CD14-positive monocyte (primary cell): Measurements from ENCODE around the gene PDE4C. TPM values are rescaled to one million over a fixed set of nuclear protein-coding genes. Genes with fewer than 3 reads are reported as not detected.

Source experiments
- DNase-seq, 3 donors: peaks; one replicate each; pipeline ENCODE4 v3.0.0-alpha.2; 2011 to 2022
- H2AFZ ChIP-seq: 2 replicates; pipeline ENCODE4 v1.6.0; 2012; ENCODE audit warnings: mild to moderate bottlenecking, low read depth, low read length, inconsistent platforms; ENCODE audit not compliant: insufficient read depth, poor library complexity, severe bottlenecking
- H3K27ac ChIP-seq, 2 donors: 1 replicate in 1 of 2; 2 replicates in 1 of 2; pipeline ENCODE4 v1.5.1; 2012 to 2013; ENCODE audit warnings: low read length in 2 of 2, control low read depth in 1 of 2, inconsistent platforms in 1 of 2, low read depth in 1 of 2, mild to moderate bottlenecking in 1 of 2
- H3K27me3 ChIP-seq, 2 donors: one replicate each; pipeline versions ENCODE4 v1.6.0 to v1.6.1; 2011 to 2013; ENCODE audit warnings: low read length in 2 of 2; ENCODE audit not compliant: control insufficient read depth in 2 of 2, insufficient read depth in 2 of 2
- H3K36me3 ChIP-seq, 2 donors: replicated peaks in 1 of 2; 1 replicate in 1 of 2; 2 replicates in 1 of 2; pipeline versions ENCODE4 v1.5.1 to v1.6.1; 2012 to 2013; ENCODE audit warnings: low read length in 2 of 2, control low read depth in 1 of 2, inconsistent platforms in 1 of 2, mild to moderate bottlenecking in 1 of 2; ENCODE audit not compliant: insufficient read depth in 2 of 2, control insufficient read depth in 1 of 2
- H3K4me1 ChIP-seq, 2 donors: 1 replicate in 1 of 2; 2 replicates in 1 of 2; pipeline versions ENCODE4 v1.5.1 to v1.6.1; 2012 to 2013; ENCODE audit warnings: low read length in 2 of 2, control low read depth in 1 of 2, inconsistent platforms in 1 of 2, mild to moderate bottlenecking in 1 of 2, moderate library complexity in 1 of 2; ENCODE audit not compliant: insufficient read depth in 2 of 2, control insufficient read depth in 1 of 2
- H3K4me2 ChIP-seq: replicated peaks from 2 replicates; pipeline ENCODE3; 2012; ENCODE audit warnings: low read length, moderate library complexity, mild to moderate bottlenecking; ENCODE audit not compliant: poor library complexity, severe bottlenecking; ENCODE audit errors: extremely low read depth
- H3K4me3 ChIP-seq, 3 experiments: fragments of 200-600 bp in 1 of 3; sonication (generic) in 1 of 3; replicated peaks in 1 of 3; 1 replicate in 2 of 3; 2 replicates in 1 of 3; pipeline ENCODE4 v1.5.1; 2011 to 2013; ENCODE audit warnings: low read length in 3 of 3, mild to moderate bottlenecking in 3 of 3, control low read depth in 2 of 3, low read depth in 2 of 3, inconsistent platforms in 1 of 3, moderate library complexity in 1 of 3
- H3K79me2 ChIP-seq: 2 replicates; pipeline ENCODE4 v1.6.0; 2012; ENCODE audit warnings: mild to moderate bottlenecking, control low read depth, inconsistent platforms, low read length, moderate library complexity; ENCODE audit not compliant: insufficient read depth
- H3K9ac ChIP-seq: 2 replicates; pipeline ENCODE4 v1.6.0; 2017; ENCODE audit warnings: low read length, mild to moderate bottlenecking; ENCODE audit not compliant: insufficient read depth, poor library complexity, severe bottlenecking
- H3K9me3 ChIP-seq, 2 donors: replicated peaks in 1 of 2; 1 replicate in 1 of 2; 2 replicates in 1 of 2; pipeline versions ENCODE4 v1.5.1 to v1.6.1; 2012 to 2013; ENCODE audit warnings: low read length in 2 of 2, control low read depth in 1 of 2; ENCODE audit not compliant: control insufficient read depth in 1 of 2, insufficient read depth in 1 of 2
- H4K20me1 ChIP-seq: 2 replicates; pipeline ENCODE4 v1.6.0; 2012; ENCODE audit warnings: mild to moderate bottlenecking, low read length, control low read depth, moderate library complexity; ENCODE audit not compliant: insufficient read depth
- H3K27ac Mint-ChIP-seq, 7 donors: one replicate each; pipeline ENCODE4 v1.8.0; 2020; ENCODE audit warnings: mild to moderate bottlenecking in 7 of 7, mixed read lengths in 7 of 7, moderate library complexity in 6 of 7, inconsistent platforms in 2 of 7
- H3K27me3 Mint-ChIP-seq, 3 donors: one replicate each; pipeline ENCODE4 v1.8.0; 2021 to 2022; ENCODE audit warnings: low read depth in 3 of 3, mild to moderate bottlenecking in 3 of 3, mixed read lengths in 3 of 3, moderate library complexity in 3 of 3, inconsistent platforms in 1 of 3
- H3K36me3 Mint-ChIP-seq, 2 donors: one replicate each; pipeline ENCODE4 v1.8.0; 2020; ENCODE audit warnings: mixed read lengths in 2 of 2, inconsistent platforms in 1 of 2, mild to moderate bottlenecking in 1 of 2
- H3K4me1 Mint-ChIP-seq: one replicate; pipeline ENCODE4 v1.8.0; 2020; ENCODE audit warnings: mild to moderate bottlenecking, mixed read lengths
- H3K4me3 Mint-ChIP-seq, 2 donors: one replicate each; pipeline ENCODE4 v1.8.0; 2020; ENCODE audit warnings: mild to moderate bottlenecking in 2 of 2, mixed read lengths in 2 of 2, moderate library complexity in 1 of 2
- H3K9me3 Mint-ChIP-seq, 7 donors: one replicate each; pipeline ENCODE4 v1.8.0; 2020 to 2022; ENCODE audit warnings: mixed read lengths in 7 of 7, mild to moderate bottlenecking in 6 of 7, moderate library complexity in 6 of 7, inconsistent platforms in 2 of 7
- CTCF ChIP-seq: fragments of 200-600 bp; IDR thresholded peaks from one replicate; pipeline ENCODE4 v1.8.0; 2022; ENCODE audit warnings: antibody characterized with exemption, mild to moderate bottlenecking
- WGBS: methylation state at CpG from one replicate; pipeline ENCODE4 v1.1.5; 2013; ENCODE audit warnings: missing lambda C conversion rate; ENCODE audit not compliant: insufficient coverage; 5-methylcytosine and 5-hydroxymethylcytosine counted together
- intact Hi-C, 2 donors: fragments of 100-400 bp; cut with micrococcal nuclease; formaldehyde crosslinking; loops; one replicate each; pipeline versions ENCODE4 v1.15.0 to v1.15.1; 2023
- polyA plus RNA-seq, 3 donors: library from polyadenylated mRNA; depleted of rRNA in 1 of 3; unstranded in 2 of 3; stranded (reverse) in 1 of 3; fragments of 300-500 nt in 2 of 3; fragments of >200 nt in 1 of 3; fragmentation: Illumina TruSeq in 2 of 3; gene quantifications; 1 replicate in 2 of 3; 2 replicates in 1 of 3; pipeline ENCODE4 v1.2.3, GENCODE V29; 2012 to 2021

Gene PDE4C
- polyA plus RNA-seq, 3 donors = not detected

GRCh38 chr19:18194554-18195238 lies 31.5 kb downstream of the PDE4C start:
- TF ChIP-seq CTCF = no peak
- no peaks in the 10 kb centered on the region for H3K27me3 ChIP-seq
- DNase-seq = peak in 2 of 3 donors; percentile 46 to 76
- H3K27ac ChIP-seq = peak overlapping the region in 1 of 2 donors; percentile 34
- no peak overlapping the region for H2AFZ ChIP-seq
- Mint-ChIP-seq H3K4me1 (peaks cover 28% of the 10 kb centered on the region), H3K9me3 (no peaks in the 10 kb centered on the region), H3K36me3 (peaks cover 34 to 50% of the 10 kb centered on the region in 2 donors), H3K27me3 (peaks cover 0 to 4% (median 0%) of the 10 kb centered on the region in 3 donors), H3K27ac (peak overlapping the region in 5 of 7 donors; percentile 30 to 92 (median 75)), H3K4me3 (peak overlapping the region; percentile 80 to 87)
- H3K36me3 ChIP-seq = peaks cover 20 to 32% of the 10 kb centered on the region in 2 donors
- peaks cover 13% of the 10 kb centered on the region for H3K79me2 ChIP-seq
- no peaks in the 10 kb centered on the region for H3K9me3 ChIP-seq
- H3K4me3 ChIP-seq = peak overlapping the region in 1 of 3 experiments; percentile 88
- H3K4me1 ChIP-seq = peaks cover 29 to 37% of the 10 kb centered on the region in 2 donors
- peaks cover 10% of the 10 kb centered on the region for H4K20me1 ChIP-seq
- intact Hi-C loops = loop anchor here in 1 of 2 donors (5.0 kb wide), 2 partner anchors 42 to 128 kb away; partner anchors contain the start of genes LSM4 and PIK3R2
- peak overlapping the region; percentile 100 for H3K4me2 ChIP-seq
- H3K9ac ChIP-seq = no peak overlapping the region
- WGBS = 10% methylated on average over 7 of the region's 27 CpGs

GRCh38 chr19:18194181-18194530 lies 32.1 kb downstream of the PDE4C start:
- intact Hi-C loops = loop anchor here in 1 of 2 donors (5.0 kb wide), 2 partner anchors 42 to 128 kb away; partner anchors contain the start of genes LSM4 and PIK3R2
- DNase-seq = no peak
- Mint-ChIP-seq H3K9me3 (no peaks in the 10 kb centered on the region), H3K27ac (peak overlapping the region in 5 of 7 donors; percentile 46 to 92 (median 88)), H3K4me1 (peaks cover 28% of the 10 kb centered on the region), H3K27me3 (peaks cover 0 to 4% (median 0%) of the 10 kb centered on the region in 3 donors), H3K4me3 (peak overlapping the region; percentile 80 to 87), H3K36me3 (peaks cover 29 to 47% of the 10 kb centered on the region in 2 donors)
- Histone ChIP-seq H3K4me2 (peak overlapping the region; percentile 100), H3K36me3 (peaks cover 20 to 29% of the 10 kb centered on the region in 2 donors), H3K4me3 (peak overlapping the region in 2 of 3 experiments; percentile 64 to 88), H2AFZ (no peak overlapping the region), H4K20me1 (peaks cover 10% of the 10 kb centered on the region), H3K9ac (no peak overlapping the region), H3K27ac (peak overlapping the region in 1 of 2 donors; percentile 75), H3K9me3 (no peaks in the 10 kb centered on the region), H3K27me3 (no peaks in the 10 kb centered on the region), H3K79me2 (peaks cover 13% of the 10 kb centered on the region), H3K4me1 (peaks cover 29 to 37% of the 10 kb centered on the region in 2 donors)
- no peak for TF ChIP-seq CTCF
- 60% methylated on average over 8 of the region's 12 CpGs for WGBS
